ENCODE measurements around the gene KRTAP10-7.
"Not testable (repeated sequence)": the region's sequence is repeated elsewhere in the genome, so short reads cannot be mapped to it uniquely, and the experiment has no call there.

The KRTAP10-7 gene

GRCh38 chr21:44571844-44572782, 28.3 kb upstream of the KRTAP10-7 start:
- DNase-seq = no peak

GRCh38 chr21:44572959-44573583, 27.3 kb upstream of the KRTAP10-7 start:
- DNase-seq = no peak

GRCh38 chr21:44573630-44574456, 26.6 kb upstream of the KRTAP10-7 start, which contains the start of gene KRTAP10-4:
Gene KRTAP10-4 (plus strand): TSS chr21:44573729. CDS start chr21:44573759, 30 bp downstream.
- not testable (repeated sequence) for DNase-seq

GRCh38 chr21:44574457-44575306, 25.7 kb upstream of the KRTAP10-7 start:
- DNase-seq = no peak

GRCh38 chr21:44575307-44576024, 24.9 kb upstream of the KRTAP10-7 start:
- no peak for DNase-seq

GRCh38 chr21:44576025-44576420, 24.4 kb upstream of the KRTAP10-7 start:
- no peak for DNase-seq

GRCh38 chr21:44578371-44579055, 21.9 kb upstream of the KRTAP10-7 start:
- no peak for DNase-seq

- DNase-seq = no peak
These were observed 21.2 kb upstream of the KRTAP10-7 start for GRCh38 chr21:44579056-44579832.

GRCh38 chr21:44579833-44580144, 20.6 kb upstream of the KRTAP10-7 start:
- no peak for DNase-seq

- DNase-seq = not testable (repeated sequence)
These were observed 20.1 kb upstream of the KRTAP10-7 start, which contains the start of gene KRTAP10-5 for GRCh38 chr21:44580231-44580821. Gene KRTAP10-5 (minus strand): TSS chr21:44580604. CDS start chr21:44580578, 26 bp downstream.

GRCh38 chr21:44581158-44581557, 19.2 kb upstream of the KRTAP10-7 start:
- no peak for DNase-seq

GRCh38 chr21:44582055-44582454, 18.3 kb upstream of the KRTAP10-7 start:
- DNase-seq = no peak

- no peak for DNase-seq
These were observed 17.2 kb upstream of the KRTAP10-7 start for GRCh38 chr21:44583089-44583799.

- DNase-seq = no peak
These were observed 16.6 kb upstream of the KRTAP10-7 start for GRCh38 chr21:44583800-44584147.

- DNase-seq = no peak
These were observed 14.5 kb upstream of the KRTAP10-7 start for GRCh38 chr21:44585892-44586291.

- DNase-seq = no peak
These were observed 11.3 kb upstream of the KRTAP10-7 start for GRCh38 chr21:44589094-44589493.

GRCh38 chr21:44589586-44590305, 10.7 kb upstream of the KRTAP10-7 start:
- no peak for DNase-seq

- DNase-seq = no peak
These were observed 10.1 kb upstream of the KRTAP10-7 start for GRCh38 chr21:44590311-44590721.

Measured in T1000 (cell line).